Tongue (tissue), 2 donors: ENCODE data around the gene FAM83C. TPM values are rescaled to one million over a fixed set of nuclear protein-coding genes. Genes with fewer than 3 reads are reported as not detected.
A peak's percentile ranks its signal among the peaks of the same experiment; 100 is the strongest.

ENCODE experiments used
- DNase-seq: peaks from one replicate; pipeline ENCODE4 v3.0.0-alpha.2; 2015
- total RNA-seq: library from RNA; depleted of rRNA; stranded (reverse); fragments of >200 nt; gene quantifications from one replicate; pipeline ENCODE4 v1.2.3, GENCODE V29; 2014

Gene FAM83C
- total RNA-seq: 2.2 TPM

- DNase-seq: no peak
Measured at GRCh38 chr20:35291654-35292503, at the start of gene FAM83C. TSS of gene FAM83C (minus strand) at chr20:35292425. CDS start at chr20:35292304, 121 bp downstream.

GRCh38 chr20:35341366-35342028 lies 49.3 kb upstream of the FAM83C start:
- no peak for DNase-seq

- no peak for DNase-seq
Measured at GRCh38 chr20:35340436-35340835, 48.2 kb upstream of the FAM83C start.

DNA sequence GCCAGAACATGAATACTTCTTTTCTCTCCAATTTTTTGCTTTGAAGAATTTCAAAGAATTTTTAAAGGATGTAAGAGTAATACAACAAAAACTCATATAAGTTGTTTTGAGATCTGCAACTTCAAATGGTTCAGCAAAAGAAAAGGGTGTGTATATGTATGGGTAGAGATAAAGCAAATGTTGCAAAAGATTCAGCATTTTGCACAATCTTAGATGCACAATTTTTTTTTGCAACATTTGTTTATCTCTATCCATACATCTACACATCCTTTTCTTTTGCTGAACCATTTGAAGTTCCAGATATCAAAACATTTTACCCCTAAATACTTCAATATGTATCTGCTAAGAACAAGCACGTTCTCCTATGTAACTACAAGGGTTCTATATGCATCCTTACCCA lies 47.4 kb upstream of the FAM83C start:
- no peak for DNase-seq

DNA sequence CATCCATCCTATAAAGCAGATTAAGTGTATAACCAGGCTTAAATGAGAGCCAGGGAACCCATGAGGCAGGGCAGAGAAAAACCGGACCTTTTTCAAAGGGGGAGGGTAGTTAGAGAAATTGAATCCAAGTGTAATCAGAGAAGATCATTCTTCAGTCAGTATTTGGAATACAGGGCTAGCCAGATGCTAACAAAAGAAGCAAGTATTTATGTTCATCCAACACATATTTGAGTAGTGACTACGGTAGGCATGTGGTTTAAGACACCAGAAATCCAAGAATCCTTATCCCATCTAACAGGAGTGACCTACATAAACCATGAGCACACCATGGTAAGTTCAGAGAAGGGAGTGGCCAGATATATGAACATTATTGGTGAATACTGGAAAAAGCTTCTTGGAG lies 46.8 kb upstream of the FAM83C start:
- DNase-seq: no peak

DNA sequence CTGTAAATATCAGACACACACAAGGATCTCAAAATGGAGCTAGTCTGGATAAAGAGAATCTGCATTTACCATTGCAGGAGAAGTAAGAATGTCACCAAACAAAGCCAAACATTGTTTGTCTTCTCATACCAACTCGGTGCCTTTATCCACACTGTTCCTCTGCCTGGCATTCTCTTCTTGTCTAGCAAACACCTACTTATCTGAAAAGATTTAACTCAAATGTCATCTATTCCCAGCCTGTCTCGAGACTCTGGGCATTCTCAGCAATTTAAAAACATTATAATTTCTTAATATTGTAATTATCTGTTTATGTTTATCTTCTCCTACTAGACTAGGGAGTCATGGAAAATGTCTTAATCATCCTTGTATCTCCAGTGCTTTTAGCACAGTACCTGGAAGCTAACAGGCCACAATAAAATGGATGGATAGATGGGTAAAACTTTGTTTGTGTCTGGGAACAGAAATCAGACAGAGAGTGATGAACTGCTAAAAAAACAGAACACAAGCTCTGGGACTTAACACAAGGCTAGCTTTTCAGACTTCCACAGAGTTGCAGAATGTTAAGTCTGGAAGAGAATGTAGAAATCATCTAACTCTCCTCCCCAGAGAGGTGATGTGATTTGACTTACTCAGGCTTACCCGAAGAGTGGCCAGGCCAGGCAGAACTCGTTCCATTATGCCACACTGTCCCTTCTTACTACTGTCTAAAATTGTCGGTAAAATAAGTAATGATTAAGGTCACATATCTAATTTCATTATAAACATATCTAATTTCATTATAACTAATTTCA lies 42.3 kb upstream of the FAM83C start:
- DNase-seq: no peak

- peak; percentile 48 for DNase-seq
Measured at GRCh38 chr20:35333606-35334005, 41.4 kb upstream of the FAM83C start.

GRCh38 chr20:35332540-35333200 lies 40.4 kb upstream of the FAM83C start:
- no peak for DNase-seq

- no peak for DNase-seq
Measured at GRCh38 chr20:35329435-35330139, 37.4 kb upstream of the FAM83C start.

DNA sequence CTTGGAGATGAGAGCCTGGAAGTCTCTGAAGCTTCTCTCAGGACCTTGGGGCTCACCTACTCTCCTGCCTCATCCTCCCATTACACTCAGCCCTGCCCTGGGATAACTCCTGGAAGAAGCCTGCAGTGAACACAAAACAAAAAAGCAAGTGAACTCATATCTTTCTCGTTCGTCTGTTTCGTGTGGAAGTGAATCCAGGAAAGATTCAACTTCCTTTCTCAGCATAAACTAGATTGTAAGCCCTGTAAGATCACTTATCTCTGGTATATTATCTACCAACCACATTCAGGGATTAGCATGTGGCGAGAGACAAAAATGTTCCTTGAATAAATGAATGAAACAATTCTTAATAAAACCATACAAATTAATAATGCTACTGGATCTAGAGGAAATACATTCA lies 36.5 kb upstream of the FAM83C start:
- DNase-seq: no peak

GRCh38 chr20:35328095-35328685 lies 36.0 kb upstream of the FAM83C start:
- DNase-seq: no peak

- no peak for DNase-seq
Measured at GRCh38 chr20:35327074-35327976, 35.1 kb upstream of the FAM83C start.

DNA sequence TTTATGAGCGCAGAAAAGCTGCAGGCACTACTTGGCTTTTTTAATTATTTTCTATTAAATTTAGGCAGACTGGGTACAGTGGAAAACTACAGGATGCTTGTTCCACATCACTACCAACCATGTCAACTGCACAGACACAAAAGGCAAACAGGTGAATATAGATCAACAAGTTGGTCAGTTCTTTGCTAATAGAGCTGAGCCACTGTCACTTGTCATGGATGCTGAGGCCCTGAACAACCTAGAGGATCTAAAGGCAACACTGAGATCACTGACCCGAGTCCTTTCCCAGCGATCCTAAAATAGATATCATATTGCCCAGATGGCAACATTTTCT lies 34.5 kb upstream of the FAM83C start:
- DNase-seq: no peak

DNA sequence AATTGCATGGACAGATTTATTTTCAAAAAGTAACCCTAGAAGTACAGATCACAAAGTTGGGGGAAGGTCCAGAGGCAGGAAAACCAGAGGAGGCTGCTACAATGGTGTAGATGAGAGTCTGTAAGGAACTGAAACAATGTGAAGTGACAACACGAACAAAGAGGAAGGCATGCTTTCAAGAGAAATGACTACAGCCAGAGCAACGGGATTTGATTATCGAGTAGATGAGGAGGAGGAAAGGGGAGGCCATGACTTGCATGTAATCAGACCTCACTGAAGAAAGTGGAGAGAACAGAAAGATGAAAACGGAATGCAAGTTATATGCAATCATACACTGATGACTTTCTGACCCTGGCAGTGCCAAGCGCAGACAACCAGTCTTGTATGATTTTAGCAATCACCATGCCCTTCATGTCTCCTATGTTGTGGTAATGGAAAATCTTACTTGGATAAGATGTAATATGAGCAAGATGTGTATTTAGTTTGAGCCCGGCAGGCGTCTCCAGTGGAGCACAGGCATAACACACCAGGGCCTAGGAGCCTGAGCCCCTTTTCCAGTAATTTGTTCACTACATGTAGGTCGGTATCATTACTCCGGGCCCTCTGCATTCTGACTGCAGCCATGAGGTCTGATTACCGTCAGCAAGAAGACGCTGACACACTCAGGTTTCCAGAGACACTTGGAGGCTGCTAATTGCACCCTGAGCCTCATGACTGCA lies 34.0 kb upstream of the FAM83C start:
- no peak for DNase-seq

GRCh38 chr20:35325401-35325800 lies 33.2 kb upstream of the FAM83C start:
- no peak for DNase-seq

GRCh38 chr20:35320396-35321126 lies 28.3 kb upstream of the FAM83C start:
- DNase-seq: no peak

DNA sequence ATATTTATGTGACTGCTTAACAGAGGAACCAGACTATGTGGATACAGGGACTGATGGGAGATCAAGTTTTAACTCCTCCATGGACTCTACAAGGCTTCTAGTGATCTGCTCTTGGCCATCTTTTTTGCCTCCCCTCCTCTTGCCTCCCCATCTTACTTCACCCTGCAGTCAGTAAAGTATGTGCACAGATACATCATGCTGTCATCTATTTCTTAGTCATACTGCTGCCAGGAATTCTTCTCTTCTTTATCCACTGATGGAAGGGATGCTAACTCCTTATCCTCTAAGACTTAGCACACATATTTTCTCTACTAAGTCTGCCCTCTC lies 27.6 kb upstream of the FAM83C start:
- no peak for DNase-seq

DNA sequence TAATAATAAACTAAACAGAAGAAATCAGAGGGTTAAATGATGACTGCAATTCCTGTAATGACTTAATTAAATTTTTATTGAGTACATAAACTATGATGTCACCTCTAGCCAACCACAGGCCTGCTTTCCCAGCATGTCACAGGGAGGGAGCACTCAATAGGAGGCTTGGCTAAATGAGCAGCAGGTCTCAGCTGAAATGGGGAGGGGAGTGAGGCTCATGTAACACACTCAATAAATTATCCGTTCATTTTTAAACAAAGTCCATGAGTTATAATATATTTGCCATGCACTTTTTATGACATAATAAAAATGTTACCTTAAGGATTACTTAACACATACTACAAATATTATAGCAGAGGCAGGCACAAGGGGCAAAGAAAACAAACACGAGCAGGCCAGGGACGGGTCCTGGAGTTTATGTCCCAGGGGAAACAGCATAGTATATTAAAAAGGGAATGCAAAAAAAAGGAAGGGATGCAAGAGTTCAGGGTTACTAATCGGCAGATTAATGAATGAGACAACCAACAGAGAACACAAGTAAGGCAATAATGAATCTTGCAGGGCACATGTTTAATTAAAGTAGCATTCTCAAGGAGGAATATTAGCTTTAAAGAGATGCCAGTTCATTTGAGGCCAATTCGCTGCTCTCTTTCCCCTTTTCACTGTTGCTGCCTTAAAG lies 27.1 kb upstream of the FAM83C start:
- no peak for DNase-seq
